GM19238 (cell line): ENCODE data around the gene ARMC2.
"Not testable (repeated sequence)": the region's sequence is repeated elsewhere in the genome, so short reads cannot be mapped to it uniquely, and the experiment has no call there.

Experiments used
- DNase-seq: peaks from one replicate; pipeline ENCODE4 v3.0.0; 2011; ENCODE audit warnings: low spot score; ENCODE audit not compliant: insufficient read length

The ARMC2 gene

GRCh38 chr6:108831104-108831503 lies 17.1 kb upstream of the ARMC2 start:
- DNase-seq, result no peak

- DNase-seq, result no peak
Measured at GRCh38 chr6:108832738-108833137, 15.5 kb upstream of the ARMC2 start.

GRCh38 chr6:108835218-108835850 lies 12.9 kb upstream of the ARMC2 start:
- peak; percentile 59 for DNase-seq

- no peak for DNase-seq
Measured at GRCh38 chr6:108836061-108836460, 12.2 kb upstream of the ARMC2 start.

GRCh38 chr6:108837236-108837971 lies 10.8 kb upstream of the ARMC2 start:
- DNase-seq, result no peak

GRCh38 chr6:108838101-108838717 lies 10.0 kb upstream of the ARMC2 start:
- DNase-seq, result no peak

- DNase-seq, result no peak
Measured at GRCh38 chr6:108839083-108839642, 9.1 kb upstream of the ARMC2 start.

GRCh38 chr6:108840919-108841318 lies 7.3 kb upstream of the ARMC2 start:
- DNase-seq, result no peak

- DNase-seq, result no peak
Measured at GRCh38 chr6:108841377-108841855, 6.8 kb upstream of the ARMC2 start.

GRCh38 chr6:108844135-108844534 lies 4.1 kb upstream of the ARMC2 start:
- DNase-seq, result no peak

GRCh38 chr6:108845145-108845544 lies 3.1 kb upstream of the ARMC2 start:
- no peak for DNase-seq

- DNase-seq, result no peak
Measured at GRCh38 chr6:108846101-108846500, 2.1 kb upstream of the ARMC2 start.

- no peak for DNase-seq
Measured at GRCh38 chr6:108846628-108847027, 1.6 kb upstream of the ARMC2 start.

GRCh38 chr6:108847738-108848115 lies 495 bp upstream of the ARMC2 start:
- no peak for DNase-seq

- DNase-seq, result no peak
Measured at GRCh38 chr6:108850669-108851465, 2.6 kb downstream of the ARMC2 start.

GRCh38 chr6:108851756-108852155 lies 3.5 kb downstream of the ARMC2 start:
- DNase-seq, result no peak

GRCh38 chr6:108853077-108853476 lies 4.9 kb downstream of the ARMC2 start:
- no peak for DNase-seq

GRCh38 chr6:108862479-108863191 lies 14.4 kb downstream of the ARMC2 start:
- DNase-seq, result no peak

- not testable (repeated sequence) for DNase-seq
Measured at GRCh38 chr6:108865751-108866286, 17.6 kb downstream of the ARMC2 start.

GRCh38 chr6:108866798-108867197 lies 18.6 kb downstream of the ARMC2 start:
- DNase-seq, result no peak
